RWPE1 (cell line): ENCODE results near the gene NNMT.
A peak's percentile ranks its signal among the peaks of the same experiment; 100 is the strongest.

Source experiments
- CTCF ChIA-PET: fragments of 350-600 bp; sonication (Branson Sonifier 250); formaldehyde crosslinking; extraction: SDS; loops from one replicate; lab custom pipeline; 2021; lab: Yijun Ruan, JAX
- POLR2A ChIA-PET: fragments of 400-600 bp; formaldehyde crosslinking; extraction: SDS; loops from one replicate; lab custom pipeline; 2020; ENCODE audit warnings: antibody characterized with exemption; ENCODE audit not compliant: low non-redundant PET; lab: Yijun Ruan, JAX
- DNase-seq: peaks from one replicate; pipeline ENCODE4 v3.0.0; 2012; ENCODE audit warnings: low spot score
- H3K27ac ChIP-seq: fragments of 450-650 bp; 2 replicates; pipeline ENCODE4 v1.5.1; 2017
- TF ChIP-seq, protein P1 (sequence below): fragments of 450-650 bp; conservative IDR thresholded peaks from 2 replicates; pipeline ENCODE4 v1.5.1; 2017; ENCODE audit warnings: low read depth, mild to moderate bottlenecking

Gene NNMT

DNA sequence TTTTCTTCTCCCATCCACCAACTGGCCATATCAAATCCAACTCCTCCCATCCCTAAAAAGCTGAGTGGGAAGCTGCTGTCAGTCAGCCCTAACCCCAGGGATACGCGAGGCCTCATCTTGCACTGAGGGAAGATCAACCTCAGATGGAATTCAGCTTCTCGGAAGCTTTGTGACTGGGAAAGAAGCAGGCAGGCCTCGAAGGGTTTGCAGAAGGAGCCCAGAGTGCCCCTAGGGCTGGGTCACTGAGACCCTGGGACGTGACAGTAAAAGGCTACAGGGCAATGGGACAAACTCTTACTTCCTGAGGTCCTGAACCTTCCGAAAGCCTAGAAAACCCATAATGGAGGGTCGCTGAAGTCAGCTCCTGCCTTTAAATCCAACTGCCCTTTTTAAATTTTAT is 34.4 kb upstream of the NNMT start:
- TF ChIP-seq, protein P1, sequence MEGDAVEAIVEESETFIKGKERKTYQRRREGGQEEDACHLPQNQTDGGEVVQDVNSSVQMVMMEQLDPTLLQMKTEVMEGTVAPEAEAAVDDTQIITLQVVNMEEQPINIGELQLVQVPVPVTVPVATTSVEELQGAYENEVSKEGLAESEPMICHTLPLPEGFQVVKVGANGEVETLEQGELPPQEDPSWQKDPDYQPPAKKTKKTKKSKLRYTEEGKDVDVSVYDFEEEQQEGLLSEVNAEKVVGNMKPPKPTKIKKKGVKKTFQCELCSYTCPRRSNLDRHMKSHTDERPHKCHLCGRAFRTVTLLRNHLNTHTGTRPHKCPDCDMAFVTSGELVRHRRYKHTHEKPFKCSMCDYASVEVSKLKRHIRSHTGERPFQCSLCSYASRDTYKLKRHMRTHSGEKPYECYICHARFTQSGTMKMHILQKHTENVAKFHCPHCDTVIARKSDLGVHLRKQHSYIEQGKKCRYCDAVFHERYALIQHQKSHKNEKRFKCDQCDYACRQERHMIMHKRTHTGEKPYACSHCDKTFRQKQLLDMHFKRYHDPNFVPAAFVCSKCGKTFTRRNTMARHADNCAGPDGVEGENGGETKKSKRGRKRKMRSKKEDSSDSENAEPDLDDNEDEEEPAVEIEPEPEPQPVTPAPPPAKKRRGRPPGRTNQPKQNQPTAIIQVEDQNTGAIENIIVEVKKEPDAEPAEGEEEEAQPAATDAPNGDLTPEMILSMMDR: no peak
- no peak for DNase-seq
- H3K27ac ChIP-seq: peak overlapping the region; percentile 91
- ChIA-PET CTCF (interaction anchor here (0.6 to 5.6 kb wide), 23 partner anchors 10 to 456 kb away, joined by 3 to 97 read pairs (median 7); partner anchors contain the start of genes HTR3A and ZBTB16), POLR2A (no interaction called here)

DNA sequence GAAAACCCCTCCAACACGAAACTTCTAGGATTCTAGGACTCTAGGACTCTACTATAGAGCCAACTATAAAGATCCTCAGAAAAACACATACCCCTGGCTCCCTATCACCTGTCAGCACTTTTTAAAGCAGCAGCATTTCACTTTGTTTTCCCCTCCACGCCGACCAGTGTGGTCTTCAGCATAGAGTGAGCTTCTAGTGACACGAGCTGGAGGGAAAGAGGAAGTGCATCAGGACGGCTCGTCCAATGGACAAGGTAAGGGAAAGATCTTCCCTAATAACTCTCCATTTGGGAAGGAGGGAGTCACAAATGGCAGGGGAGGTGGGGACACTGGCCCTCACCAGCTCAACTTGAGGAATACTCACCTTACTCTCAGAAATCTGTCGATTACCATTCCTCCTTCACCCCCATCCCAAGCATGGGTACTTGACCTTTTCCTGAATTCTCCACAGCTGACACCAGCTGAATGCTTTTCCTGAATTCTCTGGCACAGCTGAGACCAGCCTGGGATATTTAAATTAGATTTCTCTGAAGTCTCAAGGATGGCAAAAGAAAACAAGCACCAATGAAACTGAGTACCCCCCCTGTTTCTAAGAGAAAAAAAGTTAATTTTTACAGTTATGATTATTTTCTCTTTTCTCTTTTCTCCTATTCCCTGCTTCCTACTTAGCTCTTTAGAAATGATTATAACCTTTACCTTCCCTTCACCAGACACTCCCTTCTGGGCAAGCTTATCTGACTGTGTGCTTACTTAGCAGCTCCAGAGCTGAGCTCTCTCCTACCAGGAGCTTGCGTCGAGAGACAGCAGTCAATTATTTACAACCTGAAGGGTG is 33.3 kb upstream of the NNMT start:
- TF ChIP-seq, protein P1: peak; percentile 60
- H3K27ac ChIP-seq: no peak overlapping the region; the same call in 1 of the 2 replicates
- ChIA-PET POLR2A (no interaction called here), CTCF (interaction anchor here (0.6 to 5.6 kb wide), 9 partner anchors 15 to 764 kb away, joined by 3 to 97 read pairs (median 5); no protein-coding TSS in a partner anchor)
- peak; percentile 62 for DNase-seq

DNA sequence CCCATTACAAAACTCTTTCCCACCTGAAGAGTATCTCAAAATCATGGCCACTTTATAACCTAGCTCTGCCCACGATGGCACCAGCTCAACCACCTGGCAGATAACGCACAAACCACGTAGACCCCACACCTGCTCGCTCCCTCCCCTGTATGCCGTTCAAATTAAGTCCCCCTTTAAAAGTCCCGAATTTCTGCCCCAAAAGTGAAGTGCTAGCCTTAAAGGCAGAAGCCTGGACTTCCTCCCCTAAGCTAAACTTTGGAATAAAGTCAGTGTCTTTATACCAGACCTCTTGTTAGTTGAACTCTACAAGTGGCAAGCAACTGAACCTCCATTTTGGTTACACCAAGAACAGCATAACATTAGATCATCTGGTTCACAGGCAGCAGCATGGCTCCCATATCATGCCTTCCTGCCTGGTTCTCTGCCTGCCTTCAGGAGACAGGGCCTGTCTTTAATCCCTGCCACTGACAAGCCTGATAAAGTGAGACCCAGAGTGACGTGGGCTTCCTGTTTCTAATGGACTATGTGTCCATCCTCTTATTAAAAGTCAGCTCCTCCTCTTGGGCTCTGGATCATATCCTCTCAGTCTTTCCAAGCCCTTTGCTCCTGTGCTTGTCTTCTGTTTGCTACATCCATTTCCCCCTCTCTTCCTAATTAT is 32.6 kb upstream of the NNMT start:
- no peak overlapping the region for H3K27ac ChIP-seq
- CTCF ChIA-PET: interaction anchor here (0.6 to 5.6 kb wide), 6 partner anchors 226 to 764 kb away, joined by 5 to 97 read pairs (median 54); no protein-coding TSS in a partner anchor
- TF ChIP-seq, protein P1: no peak
- DNase-seq: no peak
- POLR2A ChIA-PET: no interaction called here

DNA sequence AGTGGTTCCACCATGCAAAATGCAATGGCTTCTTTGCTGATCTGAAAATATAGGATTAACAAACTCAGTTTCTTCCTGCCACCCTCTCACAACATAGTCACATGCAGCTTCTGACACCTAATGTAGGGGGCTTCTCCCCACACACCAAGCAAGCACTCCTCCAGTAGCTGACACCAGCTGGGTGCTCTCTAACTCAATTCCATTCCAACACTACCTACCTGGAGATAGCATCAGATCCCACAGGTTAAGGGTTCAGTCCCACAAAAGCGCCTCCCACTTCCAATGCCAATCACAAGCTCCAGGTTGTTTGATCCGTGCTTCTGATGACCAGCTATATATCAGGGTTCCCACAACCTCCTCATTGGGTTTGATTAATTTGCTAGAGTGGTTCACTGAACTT is 31.8 kb upstream of the NNMT start:
- DNase-seq: no peak
- ChIA-PET CTCF (interaction anchor here (0.8 to 1.2 kb wide), 3 partner anchors 14 to 368 kb away, joined by 3 to 5 read pairs (median 5); no protein-coding TSS in a partner anchor), POLR2A (no interaction called here)
- TF ChIP-seq, protein P1: no peak
- H3K27ac ChIP-seq: no peak overlapping the region

DNA sequence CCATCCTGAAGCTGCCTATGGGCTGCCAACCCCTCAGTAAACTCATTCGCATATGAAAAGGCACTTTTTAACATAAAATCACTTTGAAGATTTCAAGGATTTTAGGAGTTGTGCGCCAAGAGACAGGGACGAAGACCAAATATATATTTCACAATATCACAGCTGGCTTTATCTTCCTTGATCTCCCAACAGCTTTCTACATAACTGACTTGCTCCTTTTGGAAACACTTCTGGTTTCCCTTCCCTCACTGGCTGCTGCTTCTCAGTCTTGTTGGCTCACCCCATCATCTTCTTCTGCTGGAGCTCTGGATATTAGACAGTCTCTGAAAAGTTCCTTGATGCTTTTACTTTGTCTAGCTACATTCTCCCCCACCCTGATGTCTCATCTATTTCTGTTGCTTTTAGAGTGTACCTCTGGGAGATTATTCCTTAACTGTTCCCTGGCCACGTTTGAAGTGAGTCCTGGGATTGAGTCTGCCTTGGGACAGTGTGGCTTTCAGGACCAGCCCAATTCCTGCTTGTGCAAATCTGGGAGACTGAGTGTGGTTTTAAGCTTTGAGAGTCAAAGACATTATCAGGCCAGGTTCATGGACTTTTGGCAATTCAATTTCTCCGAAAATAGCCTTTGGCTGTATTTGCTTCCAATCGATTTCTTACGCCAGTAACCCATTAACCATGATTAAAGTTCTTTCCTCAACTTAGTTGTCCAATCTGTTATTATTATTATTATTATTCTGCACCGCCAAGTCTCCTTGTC is 30.9 kb upstream of the NNMT start:
- no peak for DNase-seq
- TF ChIP-seq, protein P1: no peak
- H3K27ac ChIP-seq: no peak overlapping the region
- CTCF ChIA-PET: interaction anchor here (0.5 to 1.2 kb wide), 3 partner anchors 369 to 973 kb away, joined by 3 to 5 read pairs (median 4); no protein-coding TSS in a partner anchor
- POLR2A ChIA-PET: no interaction called here

DNA sequence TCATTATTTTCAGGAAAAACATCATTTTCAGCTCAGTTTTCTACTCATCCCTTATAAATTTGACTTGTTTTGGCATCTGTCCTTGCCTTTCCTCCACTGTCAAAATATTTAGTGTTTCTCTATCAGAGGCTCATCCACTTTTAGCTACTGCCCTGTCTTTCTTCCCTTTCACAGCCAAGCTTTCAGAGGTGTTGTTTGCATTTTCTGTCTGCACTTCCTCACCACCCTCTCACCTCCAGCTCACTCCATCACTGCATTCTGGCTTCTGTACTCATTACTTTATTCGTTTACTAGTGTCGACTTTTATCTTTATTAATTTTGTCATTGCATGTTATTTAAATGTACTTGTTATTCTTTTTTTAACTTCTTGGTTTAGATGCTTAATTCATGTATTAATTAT is 26.7 kb upstream of the NNMT start:
- DNase-seq: no peak
- POLR2A ChIA-PET: no interaction called here
- no peak overlapping the region for H3K27ac ChIP-seq
- TF ChIP-seq, protein P1: no peak
- CTCF ChIA-PET: interaction anchor here (0.7 kb wide), 1 partner anchor 32 kb away, joined by 5 read pairs; no protein-coding TSS in a partner anchor
